ENCODE data around the gene NPY2R.

Gene NPY2R

GRCh38 chr4:155234206-155234605 lies 25.8 kb downstream of the NPY2R start:
- intact Hi-C loops (cut with DNase I; ENCODE audit: low total_unique reads) = no loop called here
- Histone ChIP-seq H3K27me3 (no peaks in the 10 kb centered on the region), H3K27ac (no peak overlapping the region), H3K36me3 (no peaks in the 10 kb centered on the region), H3K4me1 (no peaks in the 10 kb centered on the region), H3K4me3 (no peak overlapping the region), H3K9me3 (no peaks in the 10 kb centered on the region)
- no peak for DNase-seq
- no peak for TF ChIP-seq CTCF (IDR thresholded peaks at IDR 0.05)

- Histone ChIP-seq H3K36me3 (no peaks in the 10 kb centered on the region), H3K4me3 (no peak overlapping the region), H3K4me1 (no peaks in the 10 kb centered on the region), H3K9me3 (peaks cover 0 to 6% (median 0%) of the 10 kb centered on the region in 3 donors), H3K27ac (no peak overlapping the region), H3K27me3 (no peaks in the 10 kb centered on the region)
- intact Hi-C loops (cut with DNase I; ENCODE audit: low total_unique reads) = no loop called here
- DNase-seq = no peak
- TF ChIP-seq CTCF (IDR thresholded peaks at IDR 0.05) = no peak
Observed at GRCh38 chr4:155237567-155237966, 29.1 kb downstream of the NPY2R start.

DNA sequence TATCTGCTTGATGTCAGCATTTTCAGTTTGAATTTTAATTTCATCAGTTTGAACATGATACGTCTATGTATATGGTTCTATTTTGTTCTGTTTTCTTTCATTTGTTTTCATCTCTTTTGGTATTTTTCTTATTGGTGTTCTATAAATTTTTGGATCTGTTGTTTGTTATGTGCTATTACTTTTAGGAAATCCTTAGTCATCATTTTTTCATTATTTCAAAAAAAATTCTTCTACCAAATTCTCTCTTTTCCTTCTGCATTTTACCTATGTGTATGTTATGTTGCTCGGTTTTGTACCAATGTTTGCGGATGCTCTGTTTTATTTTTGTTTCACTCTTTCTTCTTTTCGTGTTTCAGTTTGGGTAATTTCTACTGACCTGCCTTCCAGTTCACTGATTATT lies 32.8 kb downstream of the NPY2R start:
- Histone ChIP-seq H3K4me3 (no peak overlapping the region), H3K27me3 (no peaks in the 10 kb centered on the region), H3K4me1 (no peaks in the 10 kb centered on the region), H3K27ac (no peak overlapping the region), H3K9me3 (peaks cover 0 to 6% (median 0%) of the 10 kb centered on the region in 3 donors), H3K36me3 (no peaks in the 10 kb centered on the region)
- intact Hi-C loops (cut with DNase I; ENCODE audit: low total_unique reads) = no loop called here
- no peak for TF ChIP-seq CTCF (IDR thresholded peaks at IDR 0.05)
- DNase-seq = no peak

DNA sequence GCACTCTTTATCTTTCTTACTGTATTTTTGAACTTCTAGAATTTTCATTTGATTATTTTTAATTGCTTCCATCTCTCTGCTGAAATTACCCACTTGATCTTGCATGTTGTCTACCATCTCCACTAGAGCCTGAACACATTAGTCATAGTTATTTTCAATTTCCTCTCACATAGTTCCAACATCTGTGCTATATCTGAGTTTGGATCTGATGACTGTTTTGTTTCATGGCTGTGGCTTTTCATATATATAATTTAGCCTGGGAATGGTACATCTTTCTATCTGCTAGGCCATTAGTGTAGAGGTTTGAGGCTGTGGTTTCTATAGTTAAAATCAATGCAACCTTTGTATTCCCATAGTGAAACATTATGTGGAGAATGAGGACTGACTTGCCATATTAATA lies 33.2 kb downstream of the NPY2R start:
- Histone ChIP-seq H3K36me3 (no peaks in the 10 kb centered on the region), H3K4me1 (no peaks in the 10 kb centered on the region), H3K4me3 (no peak overlapping the region), H3K27ac (no peak overlapping the region), H3K9me3 (peaks cover 0 to 6% (median 0%) of the 10 kb centered on the region in 3 donors), H3K27me3 (no peaks in the 10 kb centered on the region)
- no peak for TF ChIP-seq CTCF (IDR thresholded peaks at IDR 0.05)
- no peak for DNase-seq
- intact Hi-C loops (cut with DNase I; ENCODE audit: low total_unique reads) = no loop called here

GRCh38 chr4:155245105-155245504 lies 36.7 kb downstream of the NPY2R start:
- intact Hi-C loops (cut with DNase I; ENCODE audit: low total_unique reads) = no loop called here
- H3K9me3 ChIP-seq = peaks cover 0 to 6% (median 0%) of the 10 kb centered on the region in 3 donors
- no peak for TF ChIP-seq CTCF (IDR thresholded peaks at IDR 0.05)
- no peaks in the 10 kb centered on the region for H3K4me1 ChIP-seq
- H3K27me3 ChIP-seq = no peaks in the 10 kb centered on the region
- no peaks in the 10 kb centered on the region for H3K36me3 ChIP-seq
- no peak overlapping the region for H3K27ac ChIP-seq
- no peak for DNase-seq
- H3K4me3 ChIP-seq = no peak overlapping the region

Data from tibial artery (tissue), 4 donors.